HepG2 (cell line): ENCODE results near the gene MYLK. TPM values are rescaled to one million over a fixed set of nuclear protein-coding genes. Genes with fewer than 3 reads are reported as not detected.
A peak's percentile ranks its signal among the peaks of the same experiment; 100 is the strongest.

ENCODE experiments used
- ATAC-seq: fragments of 200-7000 bp; cut with Tn5 transposase; 3 replicates; pipeline ENCODE4 v1.9.1; 2020; ENCODE audit warnings: mild to moderate bottlenecking, moderate library complexity
- BruUV-seq: library from RNA; stranded (reverse); fragments of 400-500 nt; replicated peaks from 2 replicates; lab custom pipeline; 2021; lab: Mats Ljungman, UMichigan
- CTCF ChIA-PET: fragments of 300-600 bp; formaldehyde crosslinking; extraction: SDS; loops from one replicate; lab custom pipeline; 2021; ENCODE audit warnings: low total read pairs, inconsistent platforms, low intra/inter-chr PET ratio; lab: Yijun Ruan, JAX
- POLR2A ChIA-PET: fragments of 350-600 bp; sonication (Branson Sonifier 250); formaldehyde crosslinking; loops from one replicate; lab custom pipeline; 2020; ENCODE audit warnings: antibody characterized with exemption, inconsistent platforms; lab: Yijun Ruan, JAX
- DNase-seq: peaks from one replicate; pipeline ENCODE4 v3.0.0-alpha.2; 2015; ENCODE audit warnings: low spot score
- FAIRE-seq: peaks from 3 replicates; lab custom pipeline; 2011; peaks lifted over from hg19 to GRCh38; lab: Jason Lieb, UNC
- H2AFZ ChIP-seq: one replicate; pipeline ENCODE4 v1.6.1; 2011; ENCODE audit warnings: low read length, inconsistent platforms
- H3K27ac ChIP-seq: fragments of 300-600 bp; 3 replicates; pipeline ENCODE4 v1.8.0; 2011; ENCODE audit warnings: mixed run types, mild to moderate bottlenecking, mixed read lengths, low read length, inconsistent platforms; ENCODE audit not compliant: insufficient read depth; ENCODE audit errors: extremely low read length
- H3K27me3 ChIP-seq, 2 experiments: fragments of 200-600 bp in 1 of 2; 2 replicates in 1 of 2; 3 replicates in 1 of 2; pipeline versions ENCODE4 v1.6.0 to v1.8.0; 2011; ENCODE audit warnings: low read length in 2 of 2, mild to moderate bottlenecking in 2 of 2, moderate library complexity in 2 of 2, inconsistent platforms in 1 of 2; ENCODE audit not compliant: insufficient read depth in 2 of 2, control insufficient read depth in 1 of 2
- H3K36me3 ChIP-seq, 2 experiments: fragments of 200-600 bp in 1 of 2; replicated peaks in 1 of 2; 2 replicates in 1 of 2; 3 replicates in 1 of 2; pipeline versions ENCODE4 v1.5.1 to v1.8.0; 2011; ENCODE audit warnings: low read length in 2 of 2, inconsistent platforms in 1 of 2; ENCODE audit not compliant: insufficient read depth in 2 of 2, control insufficient read depth in 1 of 2
- H3K4me1 ChIP-seq: 2 replicates; pipeline ENCODE4 v1.5.1; 2012; ENCODE audit warnings: low read length, inconsistent platforms; ENCODE audit not compliant: insufficient read depth
- H3K4me2 ChIP-seq: 2 replicates; pipeline ENCODE4 v1.6.0; 2011; ENCODE audit warnings: low read depth, low read length, inconsistent platforms
- H3K4me3 ChIP-seq, 3 experiments: fragments of 200-600 bp in 1 of 3; sonication (generic), shearing (Covaris generic) in 1 of 3; replicated peaks in 1 of 3; 2 replicates each; pipeline ENCODE4 v1.5.1; 2011 to 2016; ENCODE audit warnings: low read length in 3 of 3, inconsistent platforms in 2 of 3, low read depth in 2 of 3, mild to moderate bottlenecking in 2 of 3, control low read depth in 1 of 3, mixed read lengths in 1 of 3; ENCODE audit not compliant: insufficient read depth in 1 of 3
- H3K79me2 ChIP-seq: one replicate; pipeline ENCODE4 v1.6.1; 2011; ENCODE audit warnings: low read length, inconsistent platforms; ENCODE audit not compliant: insufficient read depth
- H3K9ac ChIP-seq: 2 replicates; pipeline ENCODE4 v1.6.0; 2011; ENCODE audit warnings: mild to moderate bottlenecking, low read depth, low read length, inconsistent platforms; ENCODE audit not compliant: insufficient read depth
- H3K9me3 ChIP-seq: 2 replicates; pipeline ENCODE4 v1.5.1; 2012; ENCODE audit warnings: mild to moderate bottlenecking, low read length
- H4K20me1 ChIP-seq: 2 replicates; pipeline ENCODE4 v1.6.0; 2011; ENCODE audit warnings: inconsistent platforms, mild to moderate bottlenecking, low read length, moderate library complexity; ENCODE audit not compliant: insufficient read depth
- BORCS8-MEF2B ChIP-seq: sonication (generic); formaldehyde crosslinking; IDR thresholded peaks from 2 replicates; pipeline ENCODE4 v1.8.0; 2022; ENCODE audit warnings: mild to moderate bottlenecking, missing genetic modification reagents
- GZF1 ChIP-seq: sonication (generic); formaldehyde crosslinking; IDR thresholded peaks from 2 replicates; pipeline ENCODE4 v1.5.1; 2020; ENCODE audit warnings: mild to moderate bottlenecking, missing genetic modification reagents
- HMG20A ChIP-seq: IDR thresholded peaks from 2 replicates; pipeline ENCODE4 v1.6.1; 2016; ENCODE audit warnings: borderline replicate concordance
- MXD1 ChIP-seq: sonication (generic); formaldehyde crosslinking; IDR thresholded peaks from 2 replicates; pipeline ENCODE4 v1.4.0; 2020; ENCODE audit warnings: mild to moderate bottlenecking, missing genetic modification reagents
- NFKBIZ ChIP-seq: IDR thresholded peaks from 2 replicates; pipeline ENCODE4 v1.6.1; 2018; ENCODE audit warnings: missing genetic modification reagents, missing compliant biosample characterization
- NR2F6 ChIP-seq, 2 experiments: IDR thresholded peaks; 2 replicates each; pipeline ENCODE4 v1.6.1; 2016; ENCODE audit warnings: antibody characterized with exemption in 1 of 2, mild to moderate bottlenecking in 1 of 2
- PAXIP1 ChIP-seq: sonication (generic); formaldehyde crosslinking; conservative IDR thresholded peaks from 2 replicates; pipeline ENCODE4 v1.4.0; 2020; ENCODE audit warnings: mild to moderate bottlenecking, missing genetic modification reagents, moderate library complexity
- POGZ ChIP-seq: sonication (generic); formaldehyde crosslinking; IDR thresholded peaks from 2 replicates; pipeline ENCODE4 v1.4.0; 2020; ENCODE audit warnings: mild to moderate bottlenecking, missing genetic modification reagents
- ZBTB33 ChIP-seq: sonication (generic); formaldehyde crosslinking; IDR thresholded peaks from 2 replicates; pipeline ENCODE4 v1.4.0; 2020; ENCODE audit warnings: missing genetic modification reagents
- ZNF772 ChIP-seq: sonication (generic); formaldehyde crosslinking; IDR thresholded peaks from 2 replicates; pipeline ENCODE4 v1.5.0; 2020; ENCODE audit warnings: mild to moderate bottlenecking, missing genetic modification reagents
- WGBS: methylation state at CpG from one replicate; pipeline ENCODE4 v1.1.6; 2017; ENCODE audit warnings: low lambda C conversion rate; 5-methylcytosine and 5-hydroxymethylcytosine counted together
- in situ Hi-C: cut with HindIII; loops from 2 replicates; pipeline ENCODE4 v1.10.0; 2017; ENCODE audit warnings: low pct_unique_long_range_greater_than_20kb; ENCODE audit not compliant: extremely low pct_ligation_motif_present
- intact Hi-C: fragments of 100-400 bp; cut with micrococcal nuclease; formaldehyde crosslinking; loops from one replicate; pipeline ENCODE4 v1.10.0; 2022; ENCODE audit not compliant: unreplicated experiment
- polyA plus RNA-seq, 8 experiments: library from polyadenylated mRNA; depleted of rRNA in 3 of 8; stranded (reverse) in 7 of 8; unstranded in 1 of 8; fragments of >200 nt; fragmentation: Illumina TruSeq in 4 of 8; extraction: Trizol in 4 of 8; gene quantifications; 2 replicates each; pipeline versions ENCODE4 v1.2.1 to v1.2.3, GENCODE V29; 2011 to 2016; ENCODE audit warnings: low read depth in 4 of 8, missing spikeins in 1 of 8, mixed read lengths in 1 of 8; ENCODE audit not compliant: insufficient read depth in 1 of 8
- total RNA-seq, 5 experiments: library from RNA; depleted of rRNA; stranded (reverse); fragments of >200 nt; fragmentation: Illumina TruSeq; extraction: Trizol; gene quantifications; 2 replicates each; pipeline ENCODE4 v1.2.3, GENCODE V29; 2016; ENCODE audit warnings: low read depth in 1 of 5
- TF ChIP-seq, protein P1 (sequence below): sonication (generic); formaldehyde crosslinking; IDR thresholded peaks from 2 replicates; pipeline ENCODE4 v1.4.0; 2020; ENCODE audit warnings: missing genetic modification reagents
- TF ChIP-seq, protein P2 (sequence below): IDR thresholded peaks from 2 replicates; pipeline ENCODE4 v1.6.1; 2018; ENCODE audit warnings: missing genetic modification reagents
- TF ChIP-seq, protein P3 (sequence below): fragments of 450-650 bp; IDR thresholded peaks from 2 replicates; pipeline ENCODE4 v1.6.1; 2016

The MYLK gene
- total and polyA plus RNA-seq, 2 of the 13 experiments (the other 11 are each of a cell fraction or from before 2014, with no cell fraction given) = 10.6 to 34.9 TPM

DNA sequence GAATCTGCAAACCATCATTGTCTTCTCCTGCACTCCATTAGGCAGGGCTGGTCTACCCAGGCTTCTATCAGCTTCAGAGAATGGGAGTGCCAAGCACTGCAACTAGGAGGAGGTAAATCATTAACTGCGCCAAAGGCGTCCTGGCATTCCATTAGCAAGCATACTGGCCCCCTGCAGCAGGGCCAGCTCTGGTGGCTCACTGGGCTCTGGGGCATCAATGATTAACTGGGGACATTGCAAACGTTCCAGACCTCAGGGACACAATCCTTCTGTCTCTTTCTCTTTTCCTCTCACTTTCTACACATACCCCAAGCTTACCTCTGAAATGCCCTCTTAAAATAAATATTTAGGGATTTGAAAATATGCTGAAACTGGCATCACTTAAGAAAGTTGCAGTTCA, 129.0 kb downstream of the MYLK start:
- BruUV-seq = no TSS peak
- FAIRE-seq (peak; percentile 100), ATAC-seq (peak; percentile 96), DNase-seq (peak; percentile 98)
- WGBS = 2% methylated on average over 3 of the region's 3 CpGs
- H4K20me1 ChIP-seq = no peaks in the 10 kb centered on the region
- no peak overlapping the region for H2AFZ ChIP-seq
- H3K4me3 ChIP-seq = peak overlapping the region in 1 of 3 experiments; percentile 51; a peak in 2 of 6 replicates
- POLR2A ChIA-PET = interaction anchor here (0.6 to 2.0 kb wide), 13 partner anchors 9 to 180 kb away, joined by 3 to 27 read pairs (median 5); no protein-coding TSS in a partner anchor
- peak overlapping the region; percentile 77 for H3K4me2 ChIP-seq
- peaks cover 100% of the 10 kb centered on the region for H3K4me1 ChIP-seq
- intact Hi-C loops (loop anchor here (1.0 to 10.0 kb wide), 3 partner anchors 28 to 210 kb away; partner anchors contain the start of gene CCDC14), in situ Hi-C loops (loop anchor here (5.0 kb wide), 1 partner anchor 47 kb away; no protein-coding TSS in a partner anchor)
- peak overlapping the region; percentile 63 for H3K9ac ChIP-seq
- H3K36me3 ChIP-seq = peaks cover 2 to 9% of the 10 kb centered on the region in 2 experiments; a peak in 2 of 5 replicates
- H3K79me2 ChIP-seq = peaks cover 19% of the 10 kb centered on the region
- CTCF ChIA-PET = no interaction called here
- peak overlapping the region; percentile 90 for H3K27ac ChIP-seq
- H3K9me3 ChIP-seq = no peaks in the 10 kb centered on the region
- no peaks in the 10 kb centered on the region for H3K27me3 ChIP-seq
- TF ChIP-seq ZBTB33 (CRISPR knock-in tag) = 0 out of 2 replicates have a peak, but pooled peaks have one; percentile 21
- TF ChIP-seq, protein P1, sequence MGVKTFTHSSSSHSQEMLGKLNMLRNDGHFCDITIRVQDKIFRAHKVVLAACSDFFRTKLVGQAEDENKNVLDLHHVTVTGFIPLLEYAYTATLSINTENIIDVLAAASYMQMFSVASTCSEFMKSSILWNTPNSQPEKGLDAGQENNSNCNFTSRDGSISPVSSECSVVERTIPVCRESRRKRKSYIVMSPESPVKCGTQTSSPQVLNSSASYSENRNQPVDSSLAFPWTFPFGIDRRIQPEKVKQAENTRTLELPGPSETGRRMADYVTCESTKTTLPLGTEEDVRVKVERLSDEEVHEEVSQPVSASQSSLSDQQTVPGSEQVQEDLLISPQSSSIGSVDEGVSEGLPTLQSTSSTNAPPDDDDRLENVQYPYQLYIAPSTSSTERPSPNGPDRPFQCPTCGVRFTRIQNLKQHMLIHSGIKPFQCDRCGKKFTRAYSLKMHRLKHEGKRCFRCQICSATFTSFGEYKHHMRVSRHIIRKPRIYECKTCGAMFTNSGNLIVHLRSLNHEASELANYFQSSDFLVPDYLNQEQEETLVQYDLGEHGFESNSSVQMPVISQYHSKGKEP = no peak
- no peak for TF ChIP-seq MXD1 (CRISPR knock-in tag)
- TF ChIP-seq, protein P2, sequence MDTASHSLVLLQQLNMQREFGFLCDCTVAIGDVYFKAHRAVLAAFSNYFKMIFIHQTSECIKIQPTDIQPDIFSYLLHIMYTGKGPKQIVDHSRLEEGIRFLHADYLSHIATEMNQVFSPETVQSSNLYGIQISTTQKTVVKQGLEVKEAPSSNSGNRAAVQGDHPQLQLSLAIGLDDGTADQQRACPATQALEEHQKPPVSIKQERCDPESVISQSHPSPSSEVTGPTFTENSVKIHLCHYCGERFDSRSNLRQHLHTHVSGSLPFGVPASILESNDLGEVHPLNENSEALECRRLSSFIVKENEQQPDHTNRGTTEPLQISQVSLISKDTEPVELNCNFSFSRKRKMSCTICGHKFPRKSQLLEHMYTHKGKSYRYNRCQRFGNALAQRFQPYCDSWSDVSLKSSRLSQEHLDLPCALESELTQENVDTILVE (CRISPR knock-in tag) = 0 out of 2 replicates have a peak, but pooled peaks have one; percentile 15
- TF ChIP-seq NR2F6 (IDR thresholded peaks at IDR 0.05) = no peak; the same call in 1 of the 2 replicates
- TF ChIP-seq NR2F6 (CRISPR knock-in tag; IDR thresholded peaks at IDR 0.05) = peak; percentile 58; the same call in 1 of the 2 replicates
- peak; percentile 75; the same call in 1 of the 2 replicates for TF ChIP-seq GZF1 (CRISPR knock-in tag)
- TF ChIP-seq, protein P3, sequence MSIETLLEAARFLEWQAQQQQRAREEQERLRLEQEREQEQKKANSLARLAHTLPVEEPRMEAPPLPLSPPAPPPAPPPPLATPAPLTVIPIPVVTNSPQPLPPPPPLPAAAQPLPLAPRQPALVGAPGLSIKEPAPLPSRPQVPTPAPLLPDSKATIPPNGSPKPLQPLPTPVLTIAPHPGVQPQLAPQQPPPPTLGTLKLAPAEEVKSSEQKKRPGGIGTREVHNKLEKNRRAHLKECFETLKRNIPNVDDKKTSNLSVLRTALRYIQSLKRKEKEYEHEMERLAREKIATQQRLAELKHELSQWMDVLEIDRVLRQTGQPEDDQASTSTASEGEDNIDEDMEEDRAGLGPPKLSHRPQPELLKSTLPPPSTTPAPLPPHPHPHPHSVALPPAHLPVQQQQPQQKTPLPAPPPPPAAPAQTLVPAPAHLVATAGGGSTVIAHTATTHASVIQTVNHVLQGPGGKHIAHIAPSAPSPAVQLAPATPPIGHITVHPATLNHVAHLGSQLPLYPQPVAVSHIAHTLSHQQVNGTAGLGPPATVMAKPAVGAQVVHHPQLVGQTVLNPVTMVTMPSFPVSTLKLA = no peak
- no peak for TF ChIP-seq BORCS8-MEF2B (CRISPR knock-in tag)
- peak; percentile 52; the same call in 1 of the 2 replicates for TF ChIP-seq HMG20A
- peak; percentile 69; the same call in 1 of the 2 replicates for TF ChIP-seq ZNF772
- peak; percentile 51; the same call in 1 of the 2 replicates for TF ChIP-seq POGZ (CRISPR knock-in tag)
- peak; percentile 91 for TF ChIP-seq PAXIP1
- peak; percentile 79; the same call in 1 of the 2 replicates for TF ChIP-seq NFKBIZ (CRISPR knock-in tag)
